IPS-18c (cell line): ENCODE measurements around the gene UBASH3B.
"Not testable (repeated sequence)": the region's sequence is repeated elsewhere in the genome, so short reads cannot be mapped to it uniquely, and the experiment has no call there.

ENCODE experiments used
- H3K4me3 ChIP-seq: 2 replicates; pipeline ENCODE4 v1.7.0; 2013; ENCODE audit warnings: low read depth, mild to moderate bottlenecking, low read length, moderate library complexity; ENCODE audit not compliant: insufficient read depth
- H3K9me3 ChIP-seq: one replicate; pipeline ENCODE4 v1.6.1; 2013; ENCODE audit warnings: mild to moderate bottlenecking, low read length, moderate library complexity; ENCODE audit not compliant: control insufficient read depth, insufficient read depth

Gene UBASH3B, protein sequence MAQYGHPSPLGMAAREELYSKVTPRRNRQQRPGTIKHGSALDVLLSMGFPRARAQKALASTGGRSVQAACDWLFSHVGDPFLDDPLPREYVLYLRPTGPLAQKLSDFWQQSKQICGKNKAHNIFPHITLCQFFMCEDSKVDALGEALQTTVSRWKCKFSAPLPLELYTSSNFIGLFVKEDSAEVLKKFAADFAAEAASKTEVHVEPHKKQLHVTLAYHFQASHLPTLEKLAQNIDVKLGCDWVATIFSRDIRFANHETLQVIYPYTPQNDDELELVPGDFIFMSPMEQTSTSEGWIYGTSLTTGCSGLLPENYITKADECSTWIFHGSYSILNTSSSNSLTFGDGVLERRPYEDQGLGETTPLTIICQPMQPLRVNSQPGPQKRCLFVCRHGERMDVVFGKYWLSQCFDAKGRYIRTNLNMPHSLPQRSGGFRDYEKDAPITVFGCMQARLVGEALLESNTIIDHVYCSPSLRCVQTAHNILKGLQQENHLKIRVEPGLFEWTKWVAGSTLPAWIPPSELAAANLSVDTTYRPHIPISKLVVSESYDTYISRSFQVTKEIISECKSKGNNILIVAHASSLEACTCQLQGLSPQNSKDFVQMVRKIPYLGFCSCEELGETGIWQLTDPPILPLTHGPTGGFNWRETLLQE

DNA sequence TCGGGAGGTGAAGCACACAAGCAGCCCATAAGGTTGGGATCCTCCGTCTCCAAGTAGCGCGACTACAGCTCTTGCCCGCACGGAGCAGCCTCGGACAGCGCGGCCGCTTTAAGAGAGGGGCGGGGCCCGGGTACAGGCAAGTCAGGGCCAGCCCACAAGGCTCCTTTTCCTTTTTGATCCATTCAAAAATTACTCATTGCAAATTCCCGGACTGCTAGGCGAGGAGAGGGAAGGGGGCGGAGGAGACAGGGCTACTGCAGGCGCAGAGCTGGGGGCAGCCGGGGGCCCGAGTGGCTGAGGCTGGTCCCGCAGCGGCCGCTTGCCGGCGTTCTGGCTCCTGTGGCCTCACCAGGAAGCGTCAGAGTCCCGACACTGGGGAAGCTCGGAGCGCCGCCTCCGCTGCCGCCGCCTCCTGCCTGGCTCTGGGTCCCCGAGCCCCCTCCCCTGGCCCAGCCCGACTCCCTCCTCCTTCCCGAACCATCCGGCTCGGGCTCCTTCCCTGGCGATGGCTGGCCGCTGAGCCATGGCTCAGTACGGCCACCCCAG is at the start of gene UBASH3B:
UBASH3B (plus strand) TSS at position 196 of the 546 bp plus-strand sequence; CDS start at position 524, 328 bp downstream.
- peak within 1 kb of the TSS; percentile 88 for H3K4me3 ChIP-seq
- H3K9me3 ChIP-seq = peaks cover 4% of the 10 kb centered on the region

- H3K4me3 ChIP-seq, H3K9me3 ChIP-seq: not testable (repeated sequence)
Measured at GRCh38 chr11:122607162-122607561, 48.4 kb upstream of the UBASH3B start.

GRCh38 chr11:122612123-122612824 is 43.2 kb upstream of the UBASH3B start:
- H3K9me3 ChIP-seq = peaks cover 3% of the 10 kb centered on the region

GRCh38 chr11:122616718-122617117 is 38.8 kb upstream of the UBASH3B start:
- H3K9me3 ChIP-seq = no peaks in the 10 kb centered on the region

More at GRCh38 chr11:122612123-122612824, 43.2 kb upstream of the UBASH3B start:
- H3K4me3 ChIP-seq = no peak overlapping the region

GRCh38 chr11:122617297-122617696 is 38.2 kb upstream of the UBASH3B start:
- Histone ChIP-seq H3K9me3 (no peaks in the 10 kb centered on the region), H3K4me3 (no peak overlapping the region)

More at GRCh38 chr11:122616718-122617117, 38.8 kb upstream of the UBASH3B start:
- no peak overlapping the region for H3K4me3 ChIP-seq

DNA sequence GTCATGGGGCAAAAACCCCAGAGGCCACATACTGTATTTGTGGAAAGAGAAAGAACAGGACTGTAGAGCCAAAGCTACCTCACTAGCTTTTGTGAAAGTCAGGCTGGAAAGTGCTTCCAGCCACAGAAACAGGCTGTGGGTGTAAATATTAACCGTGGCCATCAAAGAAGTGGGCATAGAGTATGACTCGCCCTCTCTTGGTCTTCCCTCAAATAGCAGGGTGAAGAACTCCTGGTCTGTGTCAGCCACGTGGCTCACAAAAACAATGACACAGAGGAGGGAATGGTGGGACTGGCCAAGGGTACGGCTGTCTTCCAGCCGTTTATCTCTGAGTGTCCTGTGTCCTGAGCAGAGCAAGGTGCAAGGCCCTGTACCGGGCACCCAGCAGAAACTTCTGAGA is 37.6 kb upstream of the UBASH3B start:
- H3K9me3 ChIP-seq = no peaks in the 10 kb centered on the region
- H3K4me3 ChIP-seq = no peak overlapping the region

DNA sequence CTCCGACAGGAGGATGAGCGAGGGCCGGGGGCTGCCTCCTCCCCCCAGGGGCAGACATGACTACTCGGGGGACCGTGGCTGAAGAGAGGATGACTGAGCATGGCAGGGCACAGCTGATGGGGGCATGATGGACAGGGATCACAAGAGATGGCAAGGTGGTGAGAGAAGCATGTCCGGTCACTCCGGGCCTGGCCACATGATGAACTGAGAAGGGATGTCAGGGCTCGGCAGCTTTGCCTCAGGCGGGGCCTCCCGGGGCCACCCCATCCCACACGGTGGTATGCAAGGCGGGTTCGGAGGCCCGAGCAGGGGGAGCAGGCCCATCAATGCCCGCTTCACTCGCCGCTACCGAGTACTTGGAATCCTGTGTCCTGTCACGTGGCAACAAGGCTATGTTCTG is 36.6 kb upstream of the UBASH3B start:
- Histone ChIP-seq H3K4me3 (no peak overlapping the region), H3K9me3 (no peaks in the 10 kb centered on the region)

DNA sequence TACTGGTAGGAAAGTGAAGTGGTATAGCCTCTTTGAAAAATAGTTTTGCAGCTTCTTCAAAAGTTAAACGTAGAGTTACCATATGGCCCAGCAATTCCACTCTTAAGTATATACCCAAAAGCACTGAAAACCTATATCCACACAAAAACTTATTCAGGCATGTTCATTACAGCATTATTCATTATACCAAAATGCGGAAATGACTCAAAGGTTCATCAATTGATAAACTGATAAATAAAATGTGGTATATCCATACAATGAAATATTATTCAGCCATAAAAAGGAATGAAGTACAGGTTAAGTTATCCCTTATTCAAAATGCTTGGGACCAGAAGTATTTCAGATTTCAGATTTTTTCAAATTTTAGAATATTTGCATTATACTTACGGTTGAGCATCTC is 35.8 kb upstream of the UBASH3B start:
- H3K4me3 ChIP-seq = no peak overlapping the region
- H3K9me3 ChIP-seq = no peaks in the 10 kb centered on the region

DNA sequence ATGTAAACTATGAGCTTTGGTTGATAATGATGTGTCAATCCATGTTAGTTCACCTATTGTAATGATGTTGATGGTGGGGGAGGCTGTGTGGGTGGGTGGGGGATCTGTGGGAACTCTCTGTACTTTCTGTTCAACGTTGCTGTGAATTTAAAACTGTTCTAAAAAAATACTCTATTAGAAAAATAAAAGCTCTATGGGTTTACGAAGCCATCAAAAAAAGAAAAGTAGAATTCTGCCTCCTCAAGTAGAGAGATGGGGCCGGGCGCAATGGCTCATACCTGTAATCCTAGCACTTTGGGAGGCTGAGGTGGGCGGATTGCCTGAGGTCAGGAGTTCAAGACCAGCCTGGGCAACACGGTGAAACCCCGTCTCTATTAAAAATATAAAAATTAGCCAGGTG is 30.0 kb upstream of the UBASH3B start:
- not testable (repeated sequence) for H3K4me3 ChIP-seq, H3K9me3 ChIP-seq

DNA sequence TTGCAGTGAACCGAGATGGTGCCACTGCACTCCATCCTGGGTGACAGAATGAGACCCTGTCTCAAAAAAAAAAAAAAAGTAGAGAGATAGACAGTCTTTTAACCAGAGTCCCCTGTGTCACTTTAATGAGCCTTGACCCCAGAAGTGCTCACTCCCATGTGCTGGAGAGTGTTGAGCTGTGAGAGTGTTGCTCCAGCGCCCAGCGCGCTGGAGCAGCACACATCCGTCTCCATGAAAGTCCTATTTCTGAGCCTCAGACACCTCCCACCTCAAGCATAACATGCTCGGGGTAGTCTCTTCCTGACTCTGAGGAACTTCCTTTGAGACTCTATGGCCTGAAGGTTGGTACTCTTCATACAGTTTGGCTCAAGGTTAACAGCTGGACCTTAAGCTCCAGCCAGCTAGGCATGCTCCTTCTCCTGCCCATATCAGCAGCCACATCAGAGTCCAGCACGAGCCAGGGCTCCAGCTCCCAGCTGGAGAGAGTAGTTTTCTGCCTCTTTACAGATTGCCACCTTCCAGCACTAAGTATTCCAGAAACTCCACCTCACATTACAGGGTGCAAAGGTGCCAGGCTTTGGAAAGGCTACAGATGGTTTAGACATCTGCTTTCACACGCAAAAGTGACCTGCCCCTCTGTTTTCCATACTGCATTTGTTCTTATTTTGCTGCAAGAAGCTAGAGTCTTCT is 29.4 kb upstream of the UBASH3B start:
- no peak overlapping the region for H3K4me3 ChIP-seq

GRCh38 chr11:122627745-122628144 is 27.8 kb upstream of the UBASH3B start:
- no peak overlapping the region for H3K4me3 ChIP-seq
- H3K9me3 ChIP-seq = no peaks in the 10 kb centered on the region

More for the DNA sequence above, 29.4 kb upstream of the UBASH3B start:
- no peaks in the 10 kb centered on the region for H3K9me3 ChIP-seq

GRCh38 chr11:122628810-122629555 is 26.5 kb upstream of the UBASH3B start:
- Histone ChIP-seq H3K4me3 (no peak overlapping the region), H3K9me3 (no peaks in the 10 kb centered on the region)

- Histone ChIP-seq H3K9me3 (no peaks in the 10 kb centered on the region), H3K4me3 (no peak overlapping the region)
Measured at GRCh38 chr11:122632181-122632824, 23.2 kb upstream of the UBASH3B start.

GRCh38 chr11:122633219-122633829 is 22.2 kb upstream of the UBASH3B start:
- H3K9me3 ChIP-seq = no peaks in the 10 kb centered on the region
- no peak overlapping the region for H3K4me3 ChIP-seq

- no peaks in the 10 kb centered on the region for H3K9me3 ChIP-seq
- no peak overlapping the region for H3K4me3 ChIP-seq
Measured at GRCh38 chr11:122634501-122634900, 21.0 kb upstream of the UBASH3B start.

- Histone ChIP-seq H3K9me3 (no peaks in the 10 kb centered on the region), H3K4me3 (no peak overlapping the region)
Measured at GRCh38 chr11:122637541-122637940, 18.0 kb upstream of the UBASH3B start.
